Stimulated activated CD8-positive, alpha-beta memory T cell treated with anti-CD3 and anti-CD28 coated beads, Interleukin-4, amount 100 ng/mL, for 1 hour (primary cell): ENCODE data around the gene COMMD9.

Source experiments
- DNase-seq, 2 donors: peaks; one replicate each; pipeline ENCODE4 v3.0.0-alpha.2; 2020; ENCODE audit warnings: low read depth in 2 of 2, low spot score in 1 of 2

The COMMD9 gene

DNA sequence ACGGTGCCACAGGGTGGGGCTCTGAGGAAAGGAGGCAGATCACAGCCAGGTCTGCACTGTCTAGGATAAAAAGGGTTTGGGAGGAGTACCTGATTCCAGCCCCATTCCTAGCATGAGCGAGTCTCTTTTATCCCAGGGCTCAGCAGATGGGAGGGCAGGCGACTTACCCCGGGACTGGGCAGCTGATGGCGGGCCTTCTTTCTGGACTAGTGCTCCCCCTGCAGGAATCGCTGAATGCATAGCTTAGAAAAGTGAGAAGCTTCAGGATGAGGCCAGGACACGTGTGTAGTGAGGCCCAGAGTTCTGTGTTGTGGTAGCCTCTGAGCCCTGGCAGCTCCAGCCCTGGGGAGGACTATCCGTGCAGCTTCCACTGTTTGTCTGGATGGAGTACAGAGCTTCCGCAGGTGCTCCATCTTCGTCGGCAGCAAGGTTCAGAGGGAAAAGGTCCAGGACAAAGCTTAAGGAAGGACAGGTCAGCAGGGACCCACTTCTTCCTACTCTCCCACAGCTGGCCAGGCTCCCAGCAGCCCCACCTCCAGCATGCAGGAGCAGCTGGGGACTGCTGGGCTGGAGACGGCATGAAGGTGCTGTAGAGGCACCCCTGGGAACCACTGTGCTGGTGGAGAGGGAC is 30.4 kb downstream of the COMMD9 start:
- DNase-seq, result no peak

GRCh38 chr11:36257351-36257750 is 31.9 kb downstream of the COMMD9 start:
- DNase-seq, result no peak

DNA sequence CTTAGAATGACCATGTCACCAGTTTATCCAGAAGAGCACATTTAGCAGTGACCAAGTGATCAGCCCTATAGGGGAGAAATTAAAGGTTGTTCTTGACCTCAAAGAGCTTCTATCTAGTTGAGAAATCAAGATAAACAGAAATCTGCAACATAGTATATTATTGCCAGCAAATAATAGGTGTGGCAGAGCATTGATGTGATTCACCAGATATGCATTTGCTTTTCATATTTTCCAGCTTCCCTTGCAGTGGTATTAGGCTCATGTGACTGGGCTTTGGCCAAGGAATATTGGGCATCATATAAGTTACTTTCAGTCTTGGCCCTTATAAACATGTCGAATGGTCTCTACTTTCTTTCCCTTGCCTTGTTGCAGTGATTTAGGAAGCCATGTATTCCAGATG is 34.5 kb downstream of the COMMD9 start:
- DNase-seq, result no peak

- DNase-seq, result no peak
Measured at GRCh38 chr11:36253238-36253637, 36.0 kb downstream of the COMMD9 start.

GRCh38 chr11:36251823-36252222 is 37.4 kb downstream of the COMMD9 start:
- no peak for DNase-seq

DNA sequence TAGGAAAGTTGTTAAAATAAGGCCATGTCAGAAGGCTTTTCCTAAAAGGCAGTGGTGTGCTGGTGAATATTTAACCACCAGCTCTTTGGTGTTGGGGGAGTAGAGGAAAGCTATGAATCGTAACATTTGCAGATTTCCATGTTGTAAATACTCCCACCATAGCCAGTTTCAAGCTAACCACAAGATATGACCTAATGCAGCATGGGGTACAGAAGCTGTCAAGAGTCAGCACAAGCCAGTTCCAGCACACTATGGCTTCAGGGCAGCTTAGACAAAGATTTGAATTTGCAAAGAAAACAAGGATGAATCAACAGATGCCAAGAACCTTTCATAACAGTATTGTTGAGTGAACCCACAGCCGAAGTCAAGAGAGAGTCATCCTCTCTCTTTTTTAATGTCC is 40.0 kb downstream of the COMMD9 start:
- DNase-seq, result no peak

DNA sequence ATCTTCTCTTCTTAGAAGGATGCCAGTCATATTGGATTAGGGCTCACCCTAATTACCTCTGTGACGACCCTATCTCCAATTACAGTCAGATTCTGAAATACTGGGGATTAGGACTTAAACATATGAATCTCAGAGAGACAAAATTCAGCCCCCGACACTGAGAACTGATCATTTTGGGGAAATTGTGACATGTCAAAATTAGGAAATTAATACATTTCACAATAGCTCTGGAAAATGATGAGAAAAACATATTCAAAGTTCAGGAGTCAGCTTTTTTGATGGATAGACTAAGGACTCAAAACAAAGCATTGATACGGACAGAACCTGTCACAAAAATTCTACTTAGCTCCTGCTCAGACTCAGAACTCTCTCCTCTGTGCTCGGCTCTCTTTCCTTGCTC is 40.8 kb downstream of the COMMD9 start:
- no peak for DNase-seq

- DNase-seq, result no peak
Measured at GRCh38 chr11:36247493-36247892, 41.7 kb downstream of the COMMD9 start.

DNA sequence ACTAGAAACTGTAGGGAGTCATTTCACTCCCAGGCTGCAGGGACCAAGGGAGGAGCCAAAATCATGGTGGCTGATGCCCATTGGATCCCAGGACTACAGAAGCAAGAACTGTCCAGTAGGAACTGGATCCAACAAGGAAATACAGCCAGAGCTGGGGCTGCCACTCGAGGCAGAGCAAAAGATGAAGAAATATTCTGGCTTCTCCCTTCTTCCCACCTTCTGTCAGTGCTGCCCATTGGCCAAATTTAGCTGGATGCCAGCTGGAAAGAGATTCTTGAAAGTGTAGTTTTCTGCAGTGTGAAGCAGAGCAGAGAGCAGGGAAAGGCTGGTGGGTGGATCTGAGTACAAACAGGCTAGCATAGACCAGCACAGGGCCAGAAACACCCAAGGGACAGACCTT is 45.6 kb downstream of the COMMD9 start:
- no peak for DNase-seq

DNA sequence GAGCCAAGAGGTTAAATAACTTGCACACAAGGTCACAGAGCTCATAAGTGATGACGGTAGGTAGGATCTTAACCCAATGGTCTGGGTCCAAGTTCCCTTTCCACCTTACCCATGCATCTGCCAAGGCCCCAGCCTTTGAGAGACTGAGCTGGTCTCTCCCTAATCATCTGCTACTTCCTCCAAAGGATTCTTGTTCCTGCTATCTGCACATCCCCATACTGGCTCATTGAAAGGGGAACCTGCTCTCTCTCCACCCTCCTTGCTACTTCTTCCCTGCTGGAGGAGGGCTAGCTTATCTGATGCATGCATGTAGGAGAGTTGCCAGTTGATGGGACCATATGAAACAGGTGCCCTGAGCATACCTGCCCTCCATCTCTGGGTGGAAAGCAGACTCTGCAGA is 47.7 kb downstream of the COMMD9 start:
- no peak for DNase-seq

- no peak for DNase-seq
Measured at GRCh38 chr11:36240801-36241200, 48.4 kb downstream of the COMMD9 start.

DNA sequence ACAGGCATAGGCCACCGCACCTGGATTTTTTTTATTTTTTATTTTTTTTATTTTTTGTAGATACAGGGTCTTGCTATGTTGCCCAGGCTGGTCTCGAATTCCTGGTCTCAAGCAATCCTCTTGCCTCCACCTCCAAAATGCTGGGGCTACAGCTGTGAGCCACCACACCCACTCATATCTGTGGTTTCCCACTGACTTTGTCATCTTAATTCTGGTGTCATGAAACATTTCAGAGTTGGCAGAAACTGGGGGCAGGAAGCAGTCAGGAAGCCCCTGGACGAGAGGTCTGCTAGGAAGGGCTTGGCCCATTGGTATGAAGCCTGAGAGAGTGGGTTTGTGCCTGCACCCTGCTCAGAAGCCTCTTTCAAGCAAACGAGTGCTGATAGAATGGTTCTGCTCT is 49.1 kb downstream of the COMMD9 start:
- DNase-seq, result no peak

GRCh38 chr11:36239636-36240035 is 49.6 kb downstream of the COMMD9 start:
- DNase-seq, result no peak

DNA sequence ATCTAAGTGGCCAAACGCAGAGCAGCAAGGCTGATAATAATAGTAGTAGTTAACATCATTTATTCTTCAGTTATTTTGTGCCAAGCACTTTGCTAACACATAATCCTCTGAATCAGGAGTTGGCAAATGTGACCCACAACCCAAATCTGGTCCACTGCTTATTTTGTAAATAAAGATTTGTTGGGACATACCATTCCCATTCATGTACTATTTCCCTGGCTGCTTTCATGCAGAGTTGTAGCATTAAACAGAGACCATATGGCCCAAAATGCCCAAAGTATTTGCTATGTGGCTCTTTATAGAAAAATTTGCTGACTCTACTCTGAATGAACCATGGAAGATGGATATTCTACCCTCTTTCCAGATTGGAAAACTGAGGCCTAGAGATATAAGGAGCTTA is 50.3 kb downstream of the COMMD9 start:
- DNase-seq, result no peak

- no peak for DNase-seq
Measured at GRCh38 chr11:36238036-36238631, 51.1 kb downstream of the COMMD9 start.

DNA sequence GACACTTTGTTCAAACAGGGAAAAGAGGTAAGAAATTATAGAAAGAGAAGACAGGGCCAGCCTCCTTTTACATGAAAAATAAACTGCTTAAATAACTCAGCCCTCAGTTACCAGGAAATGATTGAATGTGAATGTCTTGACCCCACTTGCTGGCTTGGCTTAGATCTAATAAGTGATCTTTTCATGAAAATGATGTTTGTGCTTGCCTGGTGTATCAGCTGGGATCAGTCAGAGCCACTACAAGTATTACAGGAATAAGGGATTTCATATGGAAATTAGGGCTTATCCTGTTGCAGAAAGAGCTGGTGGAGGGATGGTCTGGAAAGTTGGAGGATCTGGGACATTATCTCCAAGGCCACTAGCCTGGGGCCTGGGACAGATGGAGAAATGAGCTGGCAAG is 51.8 kb downstream of the COMMD9 start:
- no peak for DNase-seq

- no peak for DNase-seq
Measured at GRCh38 chr11:36235750-36236149, 53.5 kb downstream of the COMMD9 start.

DNA sequence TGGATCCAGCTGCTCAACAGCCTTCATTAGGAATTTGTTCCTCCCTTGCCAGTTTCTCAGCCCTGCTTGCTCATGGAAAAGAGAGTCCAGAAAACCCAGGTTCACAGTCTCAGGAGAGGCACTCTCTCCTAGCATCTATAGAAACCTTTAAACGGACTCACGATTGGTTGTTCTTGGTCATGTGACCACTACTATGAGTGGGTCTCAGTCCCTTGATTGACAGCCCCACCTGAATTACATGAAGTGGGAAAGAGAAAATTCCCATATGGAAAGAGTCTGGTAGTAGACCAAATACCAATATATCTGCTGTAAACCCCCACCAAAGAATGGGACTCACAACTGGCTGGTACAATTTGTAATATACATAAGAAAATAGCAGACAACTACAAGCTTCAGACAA is 54.4 kb downstream of the COMMD9 start:
- DNase-seq, result no peak

DNA sequence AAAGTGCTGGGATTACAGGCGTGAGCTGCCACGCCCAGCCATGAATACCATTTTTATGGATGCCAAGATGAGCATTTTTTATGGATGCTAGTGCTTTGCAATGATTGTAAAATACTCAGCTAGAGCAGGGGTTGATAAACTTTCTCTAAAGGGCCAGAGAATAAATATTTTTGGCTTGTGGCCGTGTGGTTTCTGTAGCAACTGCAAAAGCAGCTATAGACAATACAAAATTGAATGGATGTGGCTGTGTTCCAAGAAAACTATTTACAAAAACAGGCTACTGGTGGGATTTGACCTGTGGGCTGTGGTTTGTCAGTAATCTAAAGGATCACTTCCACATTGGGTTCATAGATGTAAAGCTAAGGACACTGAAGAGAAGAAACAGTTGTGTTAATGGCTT is 56.0 kb downstream of the COMMD9 start:
- DNase-seq, result no peak

- DNase-seq, result no peak
Measured at GRCh38 chr11:36230779-36231699, 58.2 kb downstream of the COMMD9 start.

DNA sequence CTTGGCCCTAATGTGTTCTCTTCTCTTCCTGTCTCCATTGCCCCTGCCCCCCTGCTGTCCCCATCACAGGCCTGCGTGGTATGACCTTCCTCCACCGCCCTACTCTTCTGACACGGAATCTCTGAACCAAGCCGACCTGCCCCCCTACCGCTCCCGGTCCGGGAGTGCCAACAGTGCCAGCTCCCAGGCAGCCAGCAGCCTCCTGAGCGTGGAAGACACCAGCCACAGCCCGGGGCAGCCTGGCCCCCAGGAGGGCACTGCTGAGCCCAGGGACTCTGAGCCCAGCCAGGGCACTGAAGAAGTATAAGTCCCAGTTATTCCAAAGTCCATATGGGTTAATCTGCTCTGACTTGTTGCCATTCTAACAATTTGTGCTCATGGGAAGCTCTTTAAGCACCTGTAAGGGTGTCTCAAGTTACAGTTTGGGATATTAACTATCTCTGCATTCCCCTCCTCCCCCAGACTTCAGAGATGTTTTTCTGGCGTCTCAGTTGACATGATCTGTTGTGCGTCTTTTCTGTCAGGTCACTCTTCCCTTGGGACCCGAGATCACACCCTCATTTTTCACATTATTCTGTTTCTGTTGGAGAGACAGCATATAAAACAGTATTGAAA is 60.0 kb downstream of the COMMD9 start:
- DNase-seq, result no peak

DNA sequence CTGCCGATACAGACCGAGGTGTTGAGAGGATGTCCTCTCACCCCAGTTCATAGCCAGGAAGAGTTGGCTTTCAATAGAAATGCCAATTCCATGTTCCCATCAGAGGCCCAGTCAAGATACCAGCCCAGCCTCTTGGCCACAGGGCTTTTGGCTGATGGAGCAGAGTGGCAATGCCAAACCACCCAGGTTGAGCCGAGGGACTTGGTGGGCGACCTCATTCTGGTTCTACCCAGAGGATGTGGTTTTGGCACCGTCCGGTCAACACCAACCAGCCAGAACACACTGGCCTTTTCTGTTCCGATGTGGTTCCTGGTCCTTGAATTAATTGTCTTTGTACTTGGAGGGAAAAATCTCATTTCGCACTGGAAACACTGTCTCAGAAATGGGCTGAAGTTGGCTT is 60.5 kb downstream of the COMMD9 start:
- no peak for DNase-seq
